D341Med (cell line): ENCODE data around the gene NPY1R.

ENCODE experiments used
- DNase-seq: peaks from one replicate; pipeline ENCODE4 v3.0.0; 2012; ENCODE audit warnings: low spot score

NPY1R gene

GRCh38 chr4:163332526-163333406 lies at the start of gene NPY1R:
Gene NPY1R (minus strand): TSS chr4:163332596. CDS start chr4:163326554, 6,042 bp downstream.
- DNase-seq = peak; percentile 88

- DNase-seq = no peak
Observed at GRCh38 chr4:163380703-163381102, 48.3 kb upstream of the NPY1R start.

GRCh38 chr4:163378661-163379060 lies 46.3 kb upstream of the NPY1R start:
- DNase-seq = no peak

- no peak for DNase-seq
Observed at GRCh38 chr4:163372029-163372428, 39.6 kb upstream of the NPY1R start.

GRCh38 chr4:163367651-163368050 lies 35.3 kb upstream of the NPY1R start:
- no peak for DNase-seq

- DNase-seq = no peak
Observed at GRCh38 chr4:163356104-163356503, 23.7 kb upstream of the NPY1R start.

GRCh38 chr4:163353054-163353453 lies 20.7 kb upstream of the NPY1R start:
- DNase-seq = no peak

GRCh38 chr4:163350672-163351071 lies 18.3 kb upstream of the NPY1R start:
- DNase-seq = no peak

GRCh38 chr4:163344147-163345125 lies 12.0 kb upstream of the NPY1R start:
- peak; percentile 75 for DNase-seq

- no peak for DNase-seq
Observed at GRCh38 chr4:163343604-163344146, 11.3 kb upstream of the NPY1R start, which contains the start of gene NPY5R. Gene NPY5R (plus strand): TSS chr4:163343892. CDS start chr4:163350274, 6,382 bp downstream.

- DNase-seq = no peak
Observed at GRCh38 chr4:163335384-163335783, 3.0 kb upstream of the NPY1R start.

- DNase-seq = peak; percentile 67
Observed at GRCh38 chr4:163331629-163332376, 593 bp downstream of the NPY1R start.

GRCh38 chr4:163330916-163331628 lies 1.3 kb downstream of the NPY1R start:
- DNase-seq = no peak

GRCh38 chr4:163317110-163317509 lies 15.3 kb downstream of the NPY1R start:
- no peak for DNase-seq

GRCh38 chr4:163309466-163309865 lies 22.9 kb downstream of the NPY1R start:
- DNase-seq = no peak

GRCh38 chr4:163303069-163303468 lies 29.3 kb downstream of the NPY1R start:
- DNase-seq = no peak

- no peak for DNase-seq
Observed at GRCh38 chr4:163300445-163300844, 32.0 kb downstream of the NPY1R start.

GRCh38 chr4:163295138-163295537 lies 37.3 kb downstream of the NPY1R start:
- no peak for DNase-seq

- DNase-seq = no peak
Observed at GRCh38 chr4:163284304-163284703, 48.1 kb downstream of the NPY1R start.

- no peak for DNase-seq
Observed at GRCh38 chr4:163280703-163281519, 51.5 kb downstream of the NPY1R start.
